ENCODE data around the gene ETV3L. TPM values are rescaled to one million over a fixed set of nuclear protein-coding genes. Genes with fewer than 3 reads are reported as not detected.

The ETV3L gene
- total and polyA plus RNA-seq, 2 of the 8 experiments (the other 6 are each of a cell fraction or from before 2014, with no cell fraction given) = 0.17 to 0.26 TPM

GRCh38 chr1:157088607-157089006 is 11.0 kb downstream of the ETV3L start:
- Histone ChIP-seq H3K36me3 (ENCODE audit: control insufficient read depth in 2 of 4, insufficient read depth in 4 of 4, low read length in 3 of 4) (no peaks in the 10 kb centered on the region), H2BK20ac (ENCODE audit: low read length) (no peak overlapping the region), H3K4me2 (ENCODE audit: insufficient read depth in 1 of 2, low read depth in 2 of 2, low read length in 2 of 2) (no peak overlapping the region), H3K9me3 (ENCODE audit: insufficient read depth in 2 of 2, low read depth in 1 of 2, low read length in 1 of 2) (no peaks in the 10 kb centered on the region), H2AK5ac (ENCODE audit: low read depth, low read length) (no peak overlapping the region), H3K4ac (replicated peaks; ENCODE audit: insufficient read length, low read depth, low read length) (no peak overlapping the region), H2AFZ (ENCODE audit: low read length) (no peak overlapping the region), H3K27me3 (replicated peaks in 1 of 4; ENCODE audit: control insufficient read depth in 3 of 4, extremely low read depth in 1 of 4, insufficient read depth in 3 of 4, low read length in 3 of 4) (no peaks in the 10 kb centered on the region; a peak in 2 of 7 replicates), H3K23ac (ENCODE audit: insufficient read length) (no peak overlapping the region), H4K91ac (replicated peaks; ENCODE audit: insufficient read length, low read length) (no peak overlapping the region), H4K20me1 (replicated peaks in 1 of 2; ENCODE audit: control insufficient read depth in 1 of 2, insufficient read depth in 2 of 2, low read length in 2 of 2) (no peaks in the 10 kb centered on the region), H2BK120ac (replicated peaks; ENCODE audit: low read depth, low read length) (no peak overlapping the region), H3K18ac (ENCODE audit: extremely low read depth, low read length) (no peak overlapping the region), H3K14ac (ENCODE audit: insufficient read length) (no peak overlapping the region), H3K23me2 (ENCODE audit: low read depth, low read length) (no peaks in the 10 kb centered on the region), H3K9ac (replicated peaks in 1 of 4; ENCODE audit: extremely low read depth in 1 of 4, low read depth in 3 of 4, low read length in 3 of 4) (no peak overlapping the region), H3K4me1 (replicated peaks in 1 of 4; ENCODE audit: control insufficient read depth in 3 of 4, insufficient read depth in 4 of 4, low read length in 3 of 4) (peaks cover 3 to 5% (median 3%) of the 10 kb centered on the region in 4 experiments; a peak in 5 of 7 replicates), H3K27ac (ENCODE audit: low read depth, low read length) (no peak overlapping the region), H2BK15ac (ENCODE audit: low read length) (no peak overlapping the region), H2BK12ac (ENCODE audit: low read depth, low read length) (no peak overlapping the region), H3K56ac (replicated peaks; ENCODE audit: insufficient read length, low read depth, low read length) (no peak overlapping the region), H3K79me2 (ENCODE audit: control insufficient read depth in 1 of 2, insufficient read depth in 2 of 2, low read length in 2 of 2) (no peaks in the 10 kb centered on the region), H2BK5ac (ENCODE audit: low read depth, low read length) (no peak overlapping the region), H4K8ac (ENCODE audit: extremely low read depth, insufficient read depth, low read length) (no peak overlapping the region), H3K4me3 (ENCODE audit: extremely low read depth in 1 of 4, insufficient read depth in 2 of 4, low read depth in 3 of 4, low read length in 4 of 4) (no peak overlapping the region), H3K79me1 (ENCODE audit: low read depth, low read length) (no peaks in the 10 kb centered on the region), H4K5ac (ENCODE audit: insufficient read length, low read depth, low read length) (no peak overlapping the region)
- FAIRE-seq (no peak), DNase-seq (ENCODE audit: low read depth in 1 of 2, low spot score in 2 of 2) (no peak)
- POLR2A ChIA-PET (ENCODE audit: partially characterized antibody) = interaction anchor here (0.8 to 1.2 kb wide), 2 partner anchors 14 to 50 kb away, joined by 3 read pairs; no protein-coding TSS in a partner anchor
- CTCF ChIA-PET (ENCODE audit: partially characterized antibody) = interaction anchor here (0.6 to 7.7 kb wide), 13 partner anchors 15 to 469 kb away, joined by 3 to 218 read pairs (median 5); partner anchors contain the start of gene ETV3
- TF ChIP-seq RNF2 (IDR thresholded peaks at IDR 0.05; ENCODE audit: borderline replicate concordance, low read depth, low read length, missing control alignments, poor library complexity, severe bottlenecking) = no peak
- TF ChIP-seq MAX (IDR thresholded peaks at IDR 0.05) = no peak
- no peak for TF ChIP-seq ZNF274 (IDR thresholded peaks at IDR 0.05; ENCODE audit: borderline replicate concordance, extremely low read depth, low read length)
- no peak for TF ChIP-seq SP4 (IDR thresholded peaks at IDR 0.05; ENCODE audit: low read length)
- no peak for TF ChIP-seq SIN3A (conservative IDR thresholded peaks at IDR 0.05 in 1 of 2, IDR thresholded peaks at IDR 0.05 in 1 of 2; ENCODE audit: low read depth in 1 of 2, low read length in 2 of 2)
- no peak for TF ChIP-seq TEAD4 (IDR thresholded peaks at IDR 0.05; ENCODE audit: low read depth, low read length)
- no peak for TF ChIP-seq JUN (IDR thresholded peaks at IDR 0.05; ENCODE audit: low read depth, low read length)
- TF ChIP-seq CHD1 (IDR thresholded peaks at IDR 0.05; ENCODE audit: low read depth, low read length) = no peak
- TF ChIP-seq USF2 (IDR thresholded peaks at IDR 0.05; ENCODE audit: low read length) = no peak
- no peak for TF ChIP-seq BRCA1 (IDR thresholded peaks at IDR 0.05; ENCODE audit: low read depth, low read length)
- no peak for TF ChIP-seq SIRT6 (IDR thresholded peaks at IDR 0.05; ENCODE audit: low read length)
- TF ChIP-seq BACH1 (IDR thresholded peaks at IDR 0.05; ENCODE audit: low read length) = no peak
- no peak for TF ChIP-seq TBP (IDR thresholded peaks at IDR 0.05; ENCODE audit: low read depth, low read length)
- no peak for TF ChIP-seq JUND (IDR thresholded peaks at IDR 0.05; ENCODE audit: low read length)
- no peak for TF ChIP-seq RBBP5 (IDR thresholded peaks at IDR 0.05; ENCODE audit: borderline replicate concordance, low read depth, low read length)
